Body of pancreas (tissue), 4 donors: ENCODE results near the gene MAN1A2. TPM values are rescaled to one million over a fixed set of nuclear protein-coding genes. Genes with fewer than 3 reads are reported as not detected.
"Not testable (repeated sequence)": the region's sequence is repeated elsewhere in the genome, so short reads cannot be mapped to it uniquely, and the experiment has no call there.

Experiments used
- ATAC-seq: fragments of 150-250 bp; one replicate; pipeline ENCODE4 v1.9.1; 2016
- DNase-seq, 4 donors: peaks; one replicate each; pipeline ENCODE4 v3.0.0-alpha.2; 2019
- H3K27ac ChIP-seq, 4 donors: fragments of 200-600 bp; sonication (generic); 1 replicate in 3 of 4; 2 replicates in 1 of 4; pipeline versions ENCODE4 v1.5.1 to v1.6.1; 2016 to 2019; ENCODE audit warnings: mild to moderate bottlenecking in 1 of 4, mixed read lengths in 1 of 4, moderate library complexity in 1 of 4
- H3K27me3 ChIP-seq, 2 donors: fragments of 200-600 bp; sonication (generic); one replicate each; pipeline ENCODE4 v1.6.0; 2016; ENCODE audit warnings: mild to moderate bottlenecking in 1 of 2
- H3K36me3 ChIP-seq, 2 donors: fragments of 200-600 bp; sonication (generic); replicated peaks in 1 of 2; 2 replicates each; pipeline ENCODE4 v1.5.1; 2016; ENCODE audit warnings: low read depth in 2 of 2; ENCODE audit not compliant: insufficient read depth in 1 of 2
- H3K4me1 ChIP-seq: fragments of 200-600 bp; sonication (generic); one replicate; pipeline ENCODE4 v1.6.0; 2016
- H3K4me3 ChIP-seq, 2 donors: fragments of 200-600 bp; sonication (generic); 1 replicate in 1 of 2; 2 replicates in 1 of 2; pipeline ENCODE4 v1.5.1; 2016 to 2019
- H3K9me3 ChIP-seq, 3 donors: fragments of 200-600 bp; sonication (generic); 1 replicate in 2 of 3; 2 replicates in 1 of 3; pipeline ENCODE4 v1.5.1; 2016
- CTCF ChIP-seq, 7 experiments: fragments of 450-650 bp in 4 of 7; fragments of 200-600 bp in 3 of 7; sonication (generic) in 3 of 7; IDR thresholded peaks; one replicate each; pipeline ENCODE4 v1.5.1; 2016 to 2019; ENCODE audit warnings: antibody characterized with exemption in 7 of 7
- POLR2A ChIP-seq, 3 donors: fragments of 450-650 bp; IDR thresholded peaks; one replicate each; pipeline ENCODE4 v1.6.1; 2016; ENCODE audit warnings: antibody characterized with exemption in 3 of 3, mild to moderate bottlenecking in 2 of 3
- WGBS, 2 donors: methylation state at CpG; one replicate each; pipeline ENCODE4 v1.1.5; 2017; 5-methylcytosine and 5-hydroxymethylcytosine counted together
- intact Hi-C: fragments of 100-400 bp; cut with DNase I; formaldehyde crosslinking; loops from one replicate; pipeline ENCODE4 v1.15.1; 2023
- total RNA-seq, 2 donors: library from RNA; depleted of rRNA; stranded (reverse); fragments of >200 nt; gene quantifications; one replicate each; pipeline ENCODE4 v1.1.0, GENCODE V29; 2016

The MAN1A2 gene
- total RNA-seq, 2 donors from 2014 or later: 37.9 to 54.4 TPM

- no peak for DNase-seq
- H3K36me3 ChIP-seq: no peaks in the 10 kb centered on the region
- no peak overlapping the region for H3K4me3 ChIP-seq
- H3K9me3 ChIP-seq: no peaks in the 10 kb centered on the region
- H3K27me3 ChIP-seq: no peaks in the 10 kb centered on the region
- intact Hi-C loops: no loop called here
- no peak overlapping the region for H3K27ac ChIP-seq
- no peaks in the 10 kb centered on the region for H3K4me1 ChIP-seq
- 91% methylated on average over 1 of the region's 1 CpG for WGBS, 2 donors
- no peak for ATAC-seq
- TF ChIP-seq POLR2A (IDR thresholded peaks at IDR 0.05) (no peak), CTCF (IDR thresholded peaks at IDR 0.05) (no peak)
Measured at GRCh38 chr1:117467336-117467735, 100.1 kb downstream of the MAN1A2 start.

- intact Hi-C loops: no loop called here
- H3K27me3 ChIP-seq: no peaks in the 10 kb centered on the region
- DNase-seq: no peak
Measured at GRCh38 chr1:117473063-117473462, 105.8 kb downstream of the MAN1A2 start.

GRCh38 chr1:117475495-117475894, 108.2 kb downstream of the MAN1A2 start:
- ATAC-seq, DNase-seq, H3K4me1 ChIP-seq, H3K27ac ChIP-seq, intact Hi-C loops, H3K9me3 ChIP-seq, H3K27me3 ChIP-seq, H3K36me3 ChIP-seq, H3K4me3 ChIP-seq: not testable (repeated sequence)
- 99 to 100% methylated on average over 2 of the region's 2 CpGs for WGBS, 2 donors

More at GRCh38 chr1:117473063-117473462, 105.8 kb downstream of the MAN1A2 start:
- no peak overlapping the region for H3K4me3 ChIP-seq
- no peak for ATAC-seq
- TF ChIP-seq CTCF (IDR thresholded peaks at IDR 0.05): no peak
- TF ChIP-seq POLR2A (IDR thresholded peaks at IDR 0.05): no peak
- no peaks in the 10 kb centered on the region for H3K4me1 ChIP-seq
- H3K27ac ChIP-seq: no peak overlapping the region
- no peaks in the 10 kb centered on the region for H3K9me3 ChIP-seq
- H3K36me3 ChIP-seq: no peaks in the 10 kb centered on the region

- ATAC-seq (no peak), DNase-seq (no peak)
- H3K27me3 ChIP-seq: no peaks in the 10 kb centered on the region
- TF ChIP-seq POLR2A (IDR thresholded peaks at IDR 0.05) (no peak), CTCF (IDR thresholded peaks at IDR 0.05) (no peak)
- no peak overlapping the region for H3K27ac ChIP-seq
- H3K4me3 ChIP-seq: no peak overlapping the region
- H3K36me3 ChIP-seq: no peaks in the 10 kb centered on the region
- intact Hi-C loops: no loop called here
- H3K9me3 ChIP-seq: no peaks in the 10 kb centered on the region
- no peaks in the 10 kb centered on the region for H3K4me1 ChIP-seq
Measured at GRCh38 chr1:117479086-117479485, 111.8 kb downstream of the MAN1A2 start.

- no peaks in the 10 kb centered on the region for H3K9me3 ChIP-seq
- H3K27ac ChIP-seq: no peak overlapping the region
- H3K4me3 ChIP-seq: no peak overlapping the region
- TF ChIP-seq CTCF (IDR thresholded peaks at IDR 0.05) (no peak), POLR2A (IDR thresholded peaks at IDR 0.05) (no peak)
- no peaks in the 10 kb centered on the region for H3K4me1 ChIP-seq
- H3K27me3 ChIP-seq: no peaks in the 10 kb centered on the region
- DNase-seq: no peak
- ATAC-seq: no peak
- intact Hi-C loops: no loop called here
- H3K36me3 ChIP-seq: no peaks in the 10 kb centered on the region
- 83 to 84% methylated on average over 1 of the region's 1 CpG for WGBS, 2 donors
Measured at GRCh38 chr1:117481410-117481809, 114.2 kb downstream of the MAN1A2 start.
